Esophagus squamous epithelium (tissue), 5 donors: ENCODE results near the gene ZNF609. TPM values are rescaled to one million over a fixed set of nuclear protein-coding genes. Genes with fewer than 3 reads are reported as not detected.

Experiments used
- DNase-seq: peaks from one replicate; lab custom pipeline; 2025; lab: John Stamatoyannopoulos, UW
- H3K27ac ChIP-seq, 4 donors: fragments of 200-600 bp; sonication (generic); one replicate each; pipeline ENCODE4 v1.5.1; 2016 to 2019; ENCODE audit warnings: mild to moderate bottlenecking in 1 of 4
- H3K27me3 ChIP-seq, 4 donors: fragments of 200-600 bp; sonication (generic); 1 replicate in 3 of 4; 2 replicates in 1 of 4; pipeline versions ENCODE4 v1.5.1 to v1.6.0; 2017 to 2021; ENCODE audit warnings: antibody characterized with exemption in 1 of 4
- H3K36me3 ChIP-seq, 3 donors: fragments of 200-600 bp; sonication (generic); one replicate each; pipeline ENCODE4 v1.5.1; 2016 to 2019
- H3K4me1 ChIP-seq, 3 donors: fragments of 200-600 bp; sonication (generic); one replicate each; pipeline ENCODE4 v1.5.1; 2017 to 2019
- H3K4me3 ChIP-seq, 4 donors: fragments of 200-600 bp; sonication (generic); 1 replicate in 3 of 4; 2 replicates in 1 of 4; pipeline ENCODE4 v1.5.1; 2016 to 2019; ENCODE audit warnings: mild to moderate bottlenecking in 2 of 4, moderate library complexity in 1 of 4
- H3K9me3 ChIP-seq, 3 donors: fragments of 200-600 bp; sonication (generic); one replicate each; pipeline ENCODE4 v1.5.1; 2016 to 2019
- CTCF ChIP-seq, 6 experiments: fragments of 450-650 bp in 4 of 6; fragments of 200-600 bp in 2 of 6; sonication (generic) in 2 of 6; IDR thresholded peaks; one replicate each; pipeline ENCODE4 v1.5.1; 2016 to 2019; ENCODE audit warnings: antibody characterized with exemption in 6 of 6, mild to moderate bottlenecking in 4 of 6, moderate library complexity in 4 of 6
- POLR2A ChIP-seq, 4 donors: fragments of 450-650 bp; IDR thresholded peaks; one replicate each; pipeline ENCODE4 v1.6.1; 2017; ENCODE audit warnings: antibody characterized with exemption in 4 of 4, mild to moderate bottlenecking in 4 of 4, moderate library complexity in 3 of 4
- WGBS, 2 donors: methylation state at CpG; one replicate each; pipeline ENCODE4 v1.1.5; 2018; 5-methylcytosine and 5-hydroxymethylcytosine counted together
- intact Hi-C: fragments of 100-400 bp; cut with DNase I; formaldehyde crosslinking; loops from one replicate; pipeline ENCODE4 v1.15.0; 2022
- total RNA-seq, 4 donors: library from RNA; depleted of rRNA; stranded (reverse); fragments of >200 nt; gene quantifications; one replicate each; pipeline ENCODE4 v1.1.0, GENCODE V29; 2016
- donor health status: DM: yes; HTN: yes; CAD: no.

The ZNF609 gene
- total RNA-seq, 4 donors from 2014 or later = 10.2 to 25.2 (median 13.8) TPM

DNA sequence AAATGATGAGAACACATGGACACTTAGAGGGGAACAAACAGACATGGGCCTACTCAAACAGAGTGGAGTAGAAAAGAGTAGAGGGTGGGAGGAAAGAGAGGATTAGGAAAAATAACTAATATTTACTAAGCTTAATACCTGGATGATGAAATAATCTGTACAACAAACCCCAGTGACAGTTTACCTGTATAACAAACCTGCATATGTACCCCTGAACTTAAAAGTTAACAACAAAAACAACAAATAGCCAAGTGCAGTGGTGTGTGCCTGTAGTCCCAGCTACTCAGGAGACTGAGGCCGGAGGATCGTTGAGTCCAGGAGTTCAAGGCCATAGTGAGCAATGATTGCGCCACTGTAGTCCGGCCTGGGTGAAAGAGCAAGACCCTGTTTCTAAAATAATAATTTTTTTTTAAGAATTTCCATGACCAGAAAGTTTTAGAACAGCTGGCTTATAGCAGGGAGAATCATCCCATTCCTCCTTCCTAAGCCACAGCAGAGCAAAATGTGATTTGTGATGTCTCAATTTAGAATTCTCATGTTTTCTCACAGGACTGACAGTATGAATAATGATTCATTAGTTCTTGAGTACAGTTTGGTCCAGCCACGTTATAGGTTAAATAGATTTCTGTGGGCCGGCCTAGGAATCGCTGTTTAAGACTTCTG lies 150.0 kb downstream of the ZNF609 start:
- Histone ChIP-seq H3K4me1 (peaks cover 0 to 20% (median 9%) of the 10 kb centered on the region in 3 donors), H3K4me3 (no peak overlapping the region), H3K9me3 (no peaks in the 10 kb centered on the region), H3K27me3 (no peaks in the 10 kb centered on the region), H3K27ac (peak overlapping the region in 1 of 4 donors; percentile 21), H3K36me3 (no peaks in the 10 kb centered on the region)
- intact Hi-C loops = no loop called here
- TF ChIP-seq POLR2A (IDR thresholded peaks at IDR 0.05) (no peak), CTCF (IDR thresholded peaks at IDR 0.05) (no peak)
- DNase-seq = no peak
- WGBS, 2 donors = 71 to 77% methylated on average over 7 of the region's 7 CpGs

- Histone ChIP-seq H3K9me3 (no peaks in the 10 kb centered on the region), H3K36me3 (no peaks in the 10 kb centered on the region), H3K4me1 (peaks cover 0 to 20% (median 9%) of the 10 kb centered on the region in 3 donors), H3K4me3 (no peak overlapping the region), H3K27ac (no peak overlapping the region), H3K27me3 (no peaks in the 10 kb centered on the region)
- intact Hi-C loops = no loop called here
- DNase-seq = no peak
- TF ChIP-seq POLR2A (IDR thresholded peaks at IDR 0.05) = no peak
Observed at GRCh38 chr15:64611085-64611725, 150.8 kb downstream of the ZNF609 start.

GRCh38 chr15:64614519-64614918 lies 154.1 kb downstream of the ZNF609 start:
- no peak overlapping the region for H3K27ac ChIP-seq
- no peak for DNase-seq
- no peaks in the 10 kb centered on the region for H3K36me3 ChIP-seq
- intact Hi-C loops = no loop called here
- peaks cover 2 to 30% (median 10%) of the 10 kb centered on the region in 3 donors for H3K4me1 ChIP-seq
- 87 to 95% methylated on average over 5 of the region's 5 CpGs for WGBS, 2 donors
- H3K4me3 ChIP-seq = no peak overlapping the region
- no peaks in the 10 kb centered on the region for H3K9me3 ChIP-seq
- H3K27me3 ChIP-seq = no peaks in the 10 kb centered on the region
- TF ChIP-seq POLR2A (IDR thresholded peaks at IDR 0.05) = no peak
- no peak for TF ChIP-seq CTCF (IDR thresholded peaks at IDR 0.05)

GRCh38 chr15:64617727-64618126 lies 157.3 kb downstream of the ZNF609 start:
- Histone ChIP-seq H3K9me3 (no peaks in the 10 kb centered on the region), H3K27ac (no peak overlapping the region), H3K27me3 (no peaks in the 10 kb centered on the region), H3K4me3 (no peak overlapping the region), H3K4me1 (peaks cover 20 to 42% (median 26%) of the 10 kb centered on the region in 3 donors), H3K36me3 (no peaks in the 10 kb centered on the region)
- TF ChIP-seq POLR2A (IDR thresholded peaks at IDR 0.05) = no peak
- no peak for TF ChIP-seq CTCF (IDR thresholded peaks at IDR 0.05)
- intact Hi-C loops = no loop called here
- no peak for DNase-seq
- WGBS, 2 donors = 100% methylated on average over 1 of the region's 1 CpG

- TF ChIP-seq POLR2A (IDR thresholded peaks at IDR 0.05) = no peak
- no peak for TF ChIP-seq CTCF (IDR thresholded peaks at IDR 0.05)
- Histone ChIP-seq H3K9me3 (no peaks in the 10 kb centered on the region), H3K27me3 (no peaks in the 10 kb centered on the region), H3K4me1 (peaks cover 20 to 46% (median 30%) of the 10 kb centered on the region in 3 donors), H3K27ac (no peak overlapping the region), H3K36me3 (no peaks in the 10 kb centered on the region), H3K4me3 (no peak overlapping the region)
- DNase-seq = no peak
- intact Hi-C loops = no loop called here
- 94% methylated on average over 3 of the region's 5 CpGs; no CpG with 5 or more reads in 1 of the 2 donors for WGBS, 2 donors
Observed at GRCh38 chr15:64618138-64618537, 157.8 kb downstream of the ZNF609 start.
